NOMO-1 treated with DMSO at 0.1 percent for 48 hours (cell line): Measurements from ENCODE around the gene SUN2.

ENCODE experiments used
- DNase-seq: peaks from one replicate; lab custom pipeline; 2025; ENCODE audit not compliant: unreplicated experiment; lab: John Stamatoyannopoulos, UW

SUN2 gene

GRCh38 chr22:38700270-38700788, 55.5 kb downstream of the SUN2 start:
- peak; percentile 58 for DNase-seq

GRCh38 chr22:38699784-38700183, 56.0 kb downstream of the SUN2 start:
- DNase-seq = no peak

- DNase-seq = no peak
Observed at GRCh38 chr22:38699143-38699542, 56.7 kb downstream of the SUN2 start.

GRCh38 chr22:38698407-38699094, 57.2 kb downstream of the SUN2 start:
- DNase-seq = no peak

- no peak for DNase-seq
Observed at GRCh38 chr22:38697425-38698089, 58.2 kb downstream of the SUN2 start.

GRCh38 chr22:38696606-38697424, 59.0 kb downstream of the SUN2 start:
- DNase-seq = peak; percentile 40

GRCh38 chr22:38694940-38695339, 60.9 kb downstream of the SUN2 start:
- DNase-seq = no peak

- no peak for DNase-seq
Observed at GRCh38 chr22:38694049-38694448, 61.7 kb downstream of the SUN2 start.

GRCh38 chr22:38689651-38690050, 66.1 kb downstream of the SUN2 start:
- DNase-seq = no peak

- DNase-seq = no peak
Observed at GRCh38 chr22:38685761-38686160, 70.0 kb downstream of the SUN2 start.

GRCh38 chr22:38684895-38685294, 70.9 kb downstream of the SUN2 start:
- DNase-seq = no peak
